ENCODE results near the gene LSM14B. TPM values are rescaled to one million over a fixed set of nuclear protein-coding genes. Genes with fewer than 3 reads are reported as not detected.

LSM14B gene
- total and polyA plus RNA-seq, 3 donors from 2014 or later, result 91.0 to 137 (median 116) TPM

GRCh38 chr20:62143957-62144825, 21.9 kb downstream of the LSM14B start:
- WGBS, 2 donors, result 0% methylated on average over 26 to 48 of the region's 104 CpGs
- intact Hi-C loops (cut with DNase I; ENCODE audit: low total_unique reads), result loop anchor here (5.0 kb wide), 1 partner anchor 77 kb away; the partner anchor contains the start of gene TAF4
- no peak for TF ChIP-seq CTCF (IDR thresholded peaks at IDR 0.05)
- Histone ChIP-seq H3K27ac (peak overlapping the region; percentile 77 to 98), H3K4me3 (peak overlapping the region; percentile 77 to 92), H3K9me3 (no peaks in the 10 kb centered on the region), H3K4me1 (peaks cover 32% of the 10 kb centered on the region), H3K27me3 (no peaks in the 10 kb centered on the region), H3K36me3 (ENCODE audit: low read depth, missing control alignments) (no peaks in the 10 kb centered on the region)
- DNase-seq, result peak; percentile 66

GRCh38 chr20:62145688-62146018, 23.4 kb downstream of the LSM14B start:
- no peak overlapping the region for H3K4me3 ChIP-seq
- no peak for TF ChIP-seq POLR2A (IDR thresholded peaks at IDR 0.05)
- TF ChIP-seq CTCF (IDR thresholded peaks at IDR 0.05), result no peak
- H3K9me3 ChIP-seq, result no peaks in the 10 kb centered on the region
- peaks cover 33% of the 10 kb centered on the region for H3K4me1 ChIP-seq
- no peaks in the 10 kb centered on the region for H3K27me3 ChIP-seq
- no peak overlapping the region for H3K27ac ChIP-seq
- H3K36me3 ChIP-seq (ENCODE audit: low read depth, missing control alignments), result no peaks in the 10 kb centered on the region
- intact Hi-C loops (cut with DNase I; ENCODE audit: low total_unique reads), result no loop called here
- no peak for DNase-seq
- WGBS, 2 donors, result 90% methylated on average over 7 of the region's 7 CpGs

- intact Hi-C loops (cut with DNase I; ENCODE audit: low total_unique reads), result no loop called here
- Histone ChIP-seq H3K9me3 (no peaks in the 10 kb centered on the region), H3K36me3 (ENCODE audit: low read depth, missing control alignments) (no peaks in the 10 kb centered on the region), H3K27ac (no peak overlapping the region), H3K4me3 (no peak overlapping the region), H3K4me1 (peaks cover 29% of the 10 kb centered on the region), H3K27me3 (no peaks in the 10 kb centered on the region)
- DNase-seq, result no peak
- WGBS, 2 donors, result 92 to 99% methylated on average over 12 to 22 of the region's 22 CpGs
- TF ChIP-seq POLR2A (IDR thresholded peaks at IDR 0.05) (no peak), CTCF (IDR thresholded peaks at IDR 0.05) (no peak)
These were observed 23.9 kb downstream of the LSM14B start for GRCh38 chr20:62146019-62146755.

- DNase-seq, result no peak
- Histone ChIP-seq H3K4me1 (peaks cover 20% of the 10 kb centered on the region), H3K4me3 (no peak overlapping the region), H3K9me3 (no peaks in the 10 kb centered on the region), H3K27me3 (no peaks in the 10 kb centered on the region), H3K27ac (no peak overlapping the region), H3K36me3 (ENCODE audit: low read depth, missing control alignments) (no peaks in the 10 kb centered on the region)
- WGBS, 2 donors, result 91 to 96% methylated on average over 6 of the region's 6 CpGs
- TF ChIP-seq POLR2A (IDR thresholded peaks at IDR 0.05), result no peak
- TF ChIP-seq CTCF (IDR thresholded peaks at IDR 0.05), result no peak
- intact Hi-C loops (cut with DNase I; ENCODE audit: low total_unique reads), result no loop called here
These were observed 24.9 kb downstream of the LSM14B start for GRCh38 chr20:62147125-62147524.

Measured in testis (tissue), 3 donors.